Mononuclear cell (primary cell): ENCODE measurements around the gene KCNMA1. TPM values are rescaled to one million over a fixed set of nuclear protein-coding genes. Genes with fewer than 3 reads are reported as not detected.

Experiments used
- H3K27me3 ChIP-seq: 2 replicates; pipeline ENCODE4 v1.6.0; 2011; ENCODE audit warnings: low read length, control low read depth; ENCODE audit not compliant: insufficient read depth
- H3K4me1 ChIP-seq: 2 replicates; pipeline ENCODE4 v1.5.1; 2011; ENCODE audit warnings: mild to moderate bottlenecking, low read length, control low read depth; ENCODE audit not compliant: insufficient read depth
- H3K4me3 ChIP-seq: 2 replicates; pipeline ENCODE4 v1.5.1; 2011; ENCODE audit warnings: mild to moderate bottlenecking, low read length, moderate library complexity
- H3K9me3 ChIP-seq: 2 replicates; pipeline ENCODE4 v1.5.1; 2011; ENCODE audit warnings: low read depth, mild to moderate bottlenecking, control low read depth, low read length
- total RNA-seq: library from RNA; depleted of rRNA; stranded (reverse); fragments of >200 nt; gene quantifications from one replicate; pipeline ENCODE4 v1.2.3, GENCODE V29; 2012

KCNMA1 gene
- total RNA-seq, 1 donor, result 0.42 TPM

DNA sequence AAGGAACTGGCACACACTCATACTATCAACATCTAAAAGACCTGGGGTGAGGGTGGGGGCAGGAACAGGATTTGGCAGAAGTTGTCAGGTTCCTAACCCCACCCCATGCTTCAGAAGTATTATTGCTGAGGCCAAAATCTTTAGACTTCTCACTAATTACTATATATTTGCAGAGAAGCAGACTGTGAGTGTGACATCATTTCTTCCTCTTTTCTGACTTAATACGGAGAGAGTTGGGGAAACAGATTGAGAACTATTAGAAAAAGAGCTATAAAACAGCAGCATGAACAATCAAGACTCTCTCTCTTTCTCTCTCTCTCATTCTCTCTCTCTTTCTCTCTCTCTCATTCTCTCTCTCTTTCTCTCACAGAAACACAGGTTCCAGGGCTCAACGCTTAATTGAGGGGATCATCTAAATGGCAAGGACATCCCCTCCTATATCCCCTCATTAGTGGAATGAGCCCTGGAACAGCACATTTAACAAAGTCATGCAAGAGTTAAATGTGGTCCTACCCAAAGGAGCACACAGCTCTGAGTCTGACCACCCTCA lies 94.8 kb downstream of the KCNMA1 start:
- Histone ChIP-seq H3K9me3 (no peaks in the 10 kb centered on the region), H3K4me3 (no peak overlapping the region), H3K4me1 (peaks cover 14% of the 10 kb centered on the region), H3K27me3 (peaks cover 2% of the 10 kb centered on the region)

DNA sequence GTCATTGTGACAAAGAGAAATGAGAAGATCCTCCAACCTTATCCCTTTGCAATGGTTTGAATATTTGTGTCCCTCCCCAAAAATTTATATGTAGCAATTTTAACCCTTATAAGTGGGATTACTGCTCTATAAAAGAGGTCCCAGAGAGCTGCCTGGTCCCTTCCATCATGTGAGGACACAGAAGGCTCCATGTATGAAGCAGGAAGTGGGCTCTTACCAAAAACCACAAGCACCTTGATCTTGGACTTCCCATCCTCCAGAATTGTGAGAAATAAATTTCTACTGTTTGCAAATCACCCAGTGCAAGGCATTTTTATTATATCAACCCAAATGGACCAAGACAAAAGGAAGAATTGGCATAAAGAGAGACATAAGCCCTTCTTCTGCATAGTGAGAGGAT lies 95.7 kb downstream of the KCNMA1 start:
- Histone ChIP-seq H3K4me1 (peaks cover 14% of the 10 kb centered on the region), H3K4me3 (no peak overlapping the region), H3K27me3 (peaks cover 2% of the 10 kb centered on the region), H3K9me3 (no peaks in the 10 kb centered on the region)

- Histone ChIP-seq H3K9me3 (no peaks in the 10 kb centered on the region), H3K4me3 (no peak overlapping the region), H3K4me1 (peaks cover 14% of the 10 kb centered on the region), H3K27me3 (peaks cover 2% of the 10 kb centered on the region)
These were observed 96.4 kb downstream of the KCNMA1 start for GRCh38 chr10:77541247-77541646.

- no peaks in the 10 kb centered on the region for H3K9me3 ChIP-seq
- H3K4me3 ChIP-seq, result no peak overlapping the region
- H3K4me1 ChIP-seq, result peaks cover 14% of the 10 kb centered on the region
- peaks cover 2% of the 10 kb centered on the region for H3K27me3 ChIP-seq
These were observed 98.3 kb downstream of the KCNMA1 start for GRCh38 chr10:77539147-77539935.

DNA sequence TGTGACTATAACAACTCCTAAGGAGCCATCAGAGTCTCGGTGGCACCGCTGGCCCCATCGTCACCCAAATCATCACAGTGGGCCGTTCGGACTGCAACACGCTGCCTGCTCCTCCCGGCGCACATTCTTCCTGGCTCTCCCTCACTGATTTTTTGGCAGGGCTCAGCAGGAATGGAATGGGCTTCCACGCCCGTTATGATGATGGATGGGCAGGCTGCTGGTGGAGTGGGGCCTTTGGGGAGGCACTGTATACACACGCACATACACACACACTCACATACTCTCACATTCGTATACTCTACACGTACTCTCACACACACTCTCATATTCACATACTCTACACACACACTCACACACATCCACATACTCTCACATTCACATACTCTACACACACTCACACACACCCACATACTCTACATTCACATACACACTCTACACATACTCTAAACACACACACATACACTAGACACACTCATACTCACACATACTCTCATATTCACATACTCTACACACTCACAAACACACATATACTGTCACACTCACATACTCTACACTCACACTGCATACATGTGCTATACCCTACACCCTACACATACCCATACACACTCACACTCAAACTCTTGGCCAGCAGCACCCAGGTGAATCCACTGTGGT lies 99.8 kb downstream of the KCNMA1 start:
- Histone ChIP-seq H3K27me3 (peaks cover 2% of the 10 kb centered on the region), H3K9me3 (no peaks in the 10 kb centered on the region), H3K4me3 (no peak overlapping the region), H3K4me1 (peaks cover 12% of the 10 kb centered on the region)

DNA sequence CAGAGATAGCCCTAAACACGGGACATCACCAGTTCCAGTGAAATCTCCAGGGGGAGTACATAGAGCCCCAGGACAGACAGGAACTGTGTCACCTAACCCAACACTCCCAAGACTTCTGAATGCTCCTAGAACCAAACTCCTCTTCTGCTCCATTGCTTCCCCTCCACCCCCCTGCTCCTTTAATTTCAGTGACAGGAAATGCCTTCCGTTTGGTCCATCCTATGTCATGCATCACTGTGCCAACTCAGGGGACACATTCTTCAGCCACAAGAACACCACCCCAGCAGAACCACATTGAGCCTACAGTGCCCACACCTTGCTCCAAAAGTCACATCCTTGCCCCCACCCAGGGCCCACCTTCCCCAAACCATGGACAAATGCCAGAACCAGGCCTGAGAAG lies 100.5 kb downstream of the KCNMA1 start:
- Histone ChIP-seq H3K27me3 (peaks cover 2% of the 10 kb centered on the region), H3K4me1 (peaks cover 8% of the 10 kb centered on the region), H3K9me3 (no peaks in the 10 kb centered on the region), H3K4me3 (no peak overlapping the region)

DNA sequence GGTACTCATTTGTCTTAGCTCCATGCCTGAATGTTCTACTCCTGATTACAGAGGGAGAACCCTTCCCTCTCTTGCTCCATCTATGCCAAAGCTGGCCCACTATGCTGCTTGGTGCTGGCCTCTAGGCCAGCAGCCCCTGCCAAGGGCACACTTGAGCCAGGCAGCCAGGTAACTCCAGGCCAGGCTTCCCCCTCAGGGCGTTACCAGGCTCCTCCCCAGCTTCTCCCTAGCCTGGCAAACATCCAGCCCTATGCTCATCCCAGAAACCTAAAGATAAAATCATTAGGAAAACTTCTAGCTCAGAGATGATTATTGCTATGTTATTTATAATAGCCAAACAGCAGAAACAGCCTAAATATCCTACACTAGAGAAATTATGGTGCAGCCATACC lies 103.7 kb downstream of the KCNMA1 start:
- H3K4me3 ChIP-seq, result no peak overlapping the region
- no peaks in the 10 kb centered on the region for H3K9me3 ChIP-seq
- peaks cover 12% of the 10 kb centered on the region for H3K4me1 ChIP-seq
- peaks cover 2% of the 10 kb centered on the region for H3K27me3 ChIP-seq

- Histone ChIP-seq H3K4me1 (peaks cover 12% of the 10 kb centered on the region), H3K9me3 (no peaks in the 10 kb centered on the region), H3K27me3 (peaks cover 2% of the 10 kb centered on the region), H3K4me3 (no peak overlapping the region)
These were observed 104.3 kb downstream of the KCNMA1 start for GRCh38 chr10:77533146-77533886.

DNA sequence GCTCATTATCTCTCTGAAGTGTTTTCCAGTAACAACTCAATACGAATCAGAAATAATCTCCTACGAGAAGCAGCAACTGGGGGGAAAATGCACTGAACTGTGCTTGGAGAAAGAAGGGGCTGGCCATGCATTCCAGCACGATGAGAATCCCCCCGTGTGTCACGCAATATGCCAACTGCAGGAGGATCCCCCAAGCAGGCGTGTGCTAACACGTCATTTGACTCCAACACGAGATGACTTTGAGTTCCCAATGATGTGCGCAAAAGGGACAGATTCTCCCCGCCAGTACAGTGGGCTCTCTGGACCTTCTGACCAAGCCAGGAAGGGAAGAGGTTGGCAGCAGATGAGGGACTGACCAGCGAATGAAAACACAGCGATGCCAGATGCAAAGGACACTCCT lies 105.5 kb downstream of the KCNMA1 start:
- H3K27me3 ChIP-seq, result peaks cover 2% of the 10 kb centered on the region
- H3K4me1 ChIP-seq, result peaks cover 12% of the 10 kb centered on the region
- H3K9me3 ChIP-seq, result no peaks in the 10 kb centered on the region
- no peak overlapping the region for H3K4me3 ChIP-seq

DNA sequence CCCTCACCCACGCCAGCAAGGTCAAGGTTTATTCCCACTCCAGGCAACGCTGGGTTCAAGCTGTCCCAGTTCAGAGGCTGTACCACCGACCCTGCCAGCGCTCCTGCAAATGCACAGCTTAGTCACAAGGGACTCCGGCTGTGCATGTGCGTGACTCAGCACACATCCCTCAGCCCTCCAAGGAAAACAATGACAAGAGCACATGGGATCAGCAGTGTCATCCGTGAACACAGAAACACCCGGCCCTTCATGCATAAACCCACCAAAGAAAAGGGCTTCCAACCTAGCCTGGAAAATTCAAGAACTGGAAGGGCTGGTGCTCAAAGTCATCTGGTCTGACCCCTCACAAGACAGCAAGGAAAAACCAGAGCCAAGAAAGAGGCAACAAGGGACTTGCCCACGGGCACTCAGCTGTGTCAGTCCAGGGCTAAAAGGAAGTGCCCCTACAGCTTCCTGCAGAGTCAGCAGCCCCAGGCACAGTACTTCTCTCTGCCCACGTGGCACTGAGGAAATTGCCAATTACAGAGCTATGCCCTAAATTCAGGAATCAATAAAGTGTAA lies 106.1 kb downstream of the KCNMA1 start:
- H3K4me3 ChIP-seq, result no peak overlapping the region
- peaks cover 2% of the 10 kb centered on the region for H3K27me3 ChIP-seq
- H3K9me3 ChIP-seq, result no peaks in the 10 kb centered on the region
- H3K4me1 ChIP-seq, result peaks cover 12% of the 10 kb centered on the region

DNA sequence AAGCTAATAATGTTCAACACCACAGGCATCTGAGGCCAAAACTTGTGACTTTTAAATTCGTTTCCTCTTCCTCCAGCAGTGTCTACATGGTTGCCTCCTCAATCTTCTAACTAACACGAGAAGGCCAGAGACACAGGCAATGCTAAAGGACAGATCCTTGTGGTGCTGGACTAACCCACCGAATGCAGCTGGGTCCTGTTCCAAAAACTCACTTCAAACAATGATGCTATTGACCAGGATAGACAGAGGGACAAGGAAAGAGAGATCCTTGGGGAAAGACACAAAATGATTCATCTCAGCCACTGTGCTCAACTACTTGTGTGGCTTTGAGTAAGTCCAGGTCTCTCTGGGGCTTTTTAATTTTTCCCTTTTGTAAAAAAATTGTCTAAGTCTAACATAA lies 107.6 kb downstream of the KCNMA1 start:
- H3K4me1 ChIP-seq, result peaks cover 12% of the 10 kb centered on the region
- H3K4me3 ChIP-seq, result no peak overlapping the region
- no peaks in the 10 kb centered on the region for H3K9me3 ChIP-seq
- H3K27me3 ChIP-seq, result peaks cover 2% of the 10 kb centered on the region

DNA sequence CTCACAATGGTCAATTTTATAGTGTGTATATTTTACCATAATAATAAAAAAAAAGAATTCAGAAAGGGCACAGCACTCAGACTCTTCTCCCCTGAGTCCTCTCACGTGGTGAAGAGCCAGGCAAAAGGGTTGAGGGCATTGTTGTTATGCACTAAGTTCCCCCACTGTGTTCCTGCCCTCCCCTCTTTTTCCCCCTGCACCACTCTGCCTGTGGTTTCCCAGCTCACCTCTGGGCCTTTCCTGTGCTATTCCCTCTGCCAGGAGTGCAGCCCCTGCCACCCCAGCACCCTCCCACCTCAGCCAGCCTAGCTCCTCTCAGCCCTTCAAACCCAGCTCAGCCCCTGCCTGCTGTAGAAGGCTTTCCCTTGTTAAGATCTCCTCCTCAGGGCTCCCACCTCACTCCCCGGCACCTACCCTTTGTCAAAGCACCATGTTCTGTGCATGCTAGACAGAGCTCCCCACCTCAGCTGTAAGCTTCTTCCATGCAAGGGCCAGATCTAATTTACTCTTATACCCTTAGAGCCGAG lies 108.5 kb downstream of the KCNMA1 start:
- H3K9me3 ChIP-seq, result no peaks in the 10 kb centered on the region
- peaks cover 2% of the 10 kb centered on the region for H3K27me3 ChIP-seq
- no peak overlapping the region for H3K4me3 ChIP-seq
- H3K4me1 ChIP-seq, result peaks cover 12% of the 10 kb centered on the region

- Histone ChIP-seq H3K4me3 (no peak overlapping the region), H3K9me3 (no peaks in the 10 kb centered on the region)
These were observed 109.8 kb downstream of the KCNMA1 start for GRCh38 chr10:77527839-77528238.

DNA sequence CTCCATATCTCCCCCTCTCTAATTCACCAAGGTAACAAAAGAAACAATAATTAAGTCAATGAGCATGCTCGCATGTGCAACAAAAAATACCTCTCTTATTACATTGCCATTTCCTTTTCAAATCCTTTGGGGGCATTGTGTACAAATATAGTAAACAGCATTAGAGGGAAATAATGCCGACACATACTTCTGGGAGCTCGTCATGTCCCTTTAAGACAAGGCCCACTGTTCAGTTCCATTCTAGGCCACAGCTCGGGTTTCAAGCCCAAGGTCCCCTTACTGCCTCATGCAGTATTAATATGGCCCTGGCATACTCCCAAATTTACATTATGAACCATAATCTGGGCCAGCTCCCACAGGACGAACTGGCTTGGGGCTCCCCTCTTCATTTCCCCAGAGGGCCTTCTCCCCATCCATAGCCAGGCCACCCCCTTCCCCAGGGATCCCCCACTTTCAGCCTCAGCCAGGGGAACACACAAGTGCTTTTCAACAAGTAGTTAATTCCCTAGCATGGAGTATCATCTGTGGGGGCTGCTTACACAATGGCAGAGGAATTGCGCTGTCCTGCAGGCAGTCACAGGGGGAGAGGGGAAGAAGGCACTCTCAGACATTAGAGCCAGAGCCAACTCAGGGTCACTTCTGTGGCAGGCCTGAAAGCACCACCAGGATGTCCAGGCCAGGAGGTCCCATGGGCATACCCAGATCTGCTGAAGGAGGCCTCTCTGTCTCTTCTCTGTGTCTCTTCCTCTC lies 110.6 kb downstream of the KCNMA1 start:
- no peaks in the 10 kb centered on the region for H3K9me3 ChIP-seq
- H3K4me1 ChIP-seq, result peaks cover 10% of the 10 kb centered on the region
- peaks cover 2% of the 10 kb centered on the region for H3K27me3 ChIP-seq
- H3K4me3 ChIP-seq, result no peak overlapping the region

More at GRCh38 chr10:77527839-77528238, 109.8 kb downstream of the KCNMA1 start:
- Histone ChIP-seq H3K27me3 (peaks cover 2% of the 10 kb centered on the region), H3K4me1 (peaks cover 12% of the 10 kb centered on the region)
